Activated CD8-positive, alpha-beta memory T cell treated with anti-CD3 and anti-CD28 coated beads, Interleukin-2, amount 50 U/mL, for 4 hours (primary cell): ENCODE results near the gene FRMD4B.
"Not testable (repeated sequence)": the region's sequence is repeated elsewhere in the genome, so short reads cannot be mapped to it uniquely, and the experiment has no call there.

ENCODE experiments used
- DNase-seq: peaks from one replicate; pipeline ENCODE4 v3.0.0-alpha.2; 2020

FRMD4B gene

GRCh38 chr3:69236812-69237707 lies 148.8 kb downstream of the FRMD4B start:
- DNase-seq, result no peak

DNA sequence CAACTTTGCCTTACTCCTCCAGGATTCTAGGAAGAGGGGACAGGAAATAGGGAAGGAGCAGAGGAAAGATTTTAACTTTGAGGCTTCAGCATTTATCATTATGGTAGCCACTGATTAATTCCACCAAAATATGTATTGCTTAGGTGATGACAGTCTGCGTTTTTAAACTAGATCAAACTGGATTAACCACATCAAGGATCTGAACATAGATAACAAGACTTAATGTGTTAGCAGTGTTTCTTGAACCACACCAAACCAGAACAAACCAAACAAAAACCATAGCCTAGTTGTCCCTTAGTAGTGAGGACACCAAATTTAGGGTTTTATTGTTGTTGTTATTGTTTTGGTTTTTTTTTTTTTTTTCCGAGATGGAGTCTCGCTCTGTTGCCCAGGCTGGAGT lies 150.0 kb downstream of the FRMD4B start:
- no peak for DNase-seq

DNA sequence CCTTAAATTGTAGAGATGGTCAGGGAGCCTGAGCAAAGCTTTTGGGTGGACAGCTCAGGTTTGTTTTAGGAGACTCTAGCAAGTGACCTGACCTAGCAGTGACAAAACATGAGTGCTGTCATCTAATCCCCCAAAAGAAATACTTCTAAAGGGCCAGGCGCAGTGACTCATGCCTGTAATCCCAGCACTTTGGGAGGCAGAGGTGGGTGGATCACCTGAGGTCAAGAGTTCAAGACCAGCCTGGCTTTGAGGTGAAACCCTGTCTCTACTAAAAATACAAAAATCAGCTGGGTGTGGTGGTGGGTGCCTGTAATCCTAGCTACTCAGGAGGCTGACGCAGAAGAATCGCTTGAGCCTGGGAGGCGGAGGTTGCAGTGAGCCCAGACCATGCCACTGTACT lies 150.7 kb downstream of the FRMD4B start:
- DNase-seq, result not testable (repeated sequence)

DNA sequence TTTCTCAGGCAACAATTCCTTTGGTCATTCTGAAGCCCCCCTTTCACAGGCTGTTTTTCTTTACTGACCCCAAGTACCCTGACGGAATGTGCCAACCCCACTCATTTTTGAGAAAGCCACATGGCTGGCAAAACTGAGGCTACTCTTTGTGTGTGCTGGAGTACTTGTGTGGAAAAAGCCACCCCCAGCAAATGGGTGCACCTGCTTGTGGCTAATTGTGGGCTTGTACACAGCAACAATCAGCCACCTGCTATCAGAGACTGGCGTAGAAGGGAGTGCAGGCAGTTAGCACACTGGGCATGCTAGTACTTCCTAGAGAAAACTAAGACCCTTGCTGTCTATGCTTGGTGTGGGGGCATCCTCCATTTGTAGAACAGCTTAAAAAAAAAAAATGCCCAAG lies 153.4 kb downstream of the FRMD4B start:
- DNase-seq, result no peak

GRCh38 chr3:69231929-69232440 lies 153.9 kb downstream of the FRMD4B start:
- no peak for DNase-seq

- DNase-seq, result no peak
Measured at GRCh38 chr3:69226071-69226470, 159.8 kb downstream of the FRMD4B start.

- no peak for DNase-seq
Measured at GRCh38 chr3:69219101-69219708, 166.7 kb downstream of the FRMD4B start.

GRCh38 chr3:69218079-69218478 lies 167.8 kb downstream of the FRMD4B start:
- no peak for DNase-seq

DNA sequence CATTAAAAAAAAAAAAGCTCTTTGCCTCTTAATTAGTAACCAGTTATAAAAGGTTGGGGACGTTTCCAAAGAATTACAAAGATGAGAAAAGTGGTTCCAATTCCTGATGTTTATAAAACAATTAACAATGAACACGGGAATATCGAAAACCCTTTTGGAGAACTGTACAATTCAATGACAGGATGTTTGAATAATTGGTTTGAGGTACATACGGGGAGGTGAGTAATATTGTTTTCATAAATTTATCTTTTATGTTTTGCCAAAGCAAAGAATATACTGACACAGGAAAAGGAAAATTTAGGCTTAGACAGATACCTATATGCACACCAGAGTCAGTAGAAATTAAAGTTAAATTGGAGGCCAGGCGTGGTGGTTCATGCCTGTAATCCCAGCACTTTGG lies 168.9 kb downstream of the FRMD4B start:
- DNase-seq, result no peak

GRCh38 chr3:69214241-69214640 lies 171.6 kb downstream of the FRMD4B start:
- no peak for DNase-seq

DNA sequence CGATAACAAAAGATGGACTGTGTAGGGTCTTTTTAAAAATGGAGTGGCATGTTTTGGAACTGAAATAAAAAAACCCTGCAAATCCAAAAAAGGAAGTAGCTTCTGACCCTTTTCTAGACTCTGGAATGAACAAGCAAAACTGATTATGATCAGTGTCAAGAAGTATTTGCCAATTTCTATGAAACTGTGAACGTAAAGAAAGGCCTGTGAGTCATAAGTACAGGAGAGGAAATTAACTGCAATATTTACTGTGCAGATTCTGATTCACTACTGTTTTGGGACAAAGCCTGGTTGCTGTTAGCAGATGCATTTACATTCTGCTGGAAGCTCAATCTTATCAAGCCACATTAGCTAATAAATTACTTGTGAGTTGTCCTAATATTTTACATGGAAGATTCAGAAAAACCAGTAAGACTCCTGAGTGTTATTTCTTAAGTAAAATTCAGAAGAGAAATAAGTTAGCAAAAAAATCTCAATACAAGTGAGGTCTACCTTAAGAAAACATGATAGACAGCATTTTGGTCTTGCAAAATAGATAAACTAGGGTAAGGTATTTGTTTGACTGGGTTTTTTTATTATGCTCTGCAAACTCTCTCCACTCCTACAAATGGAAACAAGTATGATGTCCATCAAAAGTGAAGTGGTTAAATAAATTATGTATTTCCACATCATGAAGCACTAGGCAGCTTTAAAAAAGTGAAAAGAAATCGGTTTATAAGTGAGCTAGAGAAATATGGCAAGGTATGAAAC lies 173.3 kb downstream of the FRMD4B start:
- DNase-seq, result no peak

DNA sequence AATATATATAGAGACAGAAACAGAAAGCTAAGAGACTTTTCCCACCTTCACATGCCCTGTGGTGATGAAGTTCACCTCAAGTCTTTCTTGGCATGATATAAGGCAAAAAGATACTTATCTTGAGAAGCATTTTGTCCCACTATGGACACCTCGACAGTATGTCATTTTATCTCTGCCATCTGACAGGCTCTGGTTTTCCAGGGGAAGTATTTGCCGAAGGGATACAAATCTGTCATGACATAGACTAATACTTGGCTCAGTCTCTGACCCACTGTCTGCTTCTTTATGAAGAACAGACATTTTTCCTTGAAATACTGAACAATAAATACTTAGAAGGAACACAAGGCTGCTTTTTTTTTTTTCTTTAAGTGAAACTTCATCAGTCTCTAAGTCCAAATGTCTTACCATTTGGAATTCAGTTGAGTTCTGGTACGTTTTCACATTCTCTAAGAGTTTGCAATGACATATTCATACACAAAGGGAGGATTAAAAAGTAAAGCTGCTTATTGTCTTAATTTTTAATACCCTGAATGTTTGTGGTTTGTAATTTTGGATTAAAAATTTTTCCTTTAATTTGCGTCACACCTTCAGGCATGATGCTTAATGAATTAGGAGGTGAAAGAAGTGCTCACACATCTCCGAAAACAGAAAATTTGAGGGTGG lies 175.7 kb downstream of the FRMD4B start:
- DNase-seq, result no peak

DNA sequence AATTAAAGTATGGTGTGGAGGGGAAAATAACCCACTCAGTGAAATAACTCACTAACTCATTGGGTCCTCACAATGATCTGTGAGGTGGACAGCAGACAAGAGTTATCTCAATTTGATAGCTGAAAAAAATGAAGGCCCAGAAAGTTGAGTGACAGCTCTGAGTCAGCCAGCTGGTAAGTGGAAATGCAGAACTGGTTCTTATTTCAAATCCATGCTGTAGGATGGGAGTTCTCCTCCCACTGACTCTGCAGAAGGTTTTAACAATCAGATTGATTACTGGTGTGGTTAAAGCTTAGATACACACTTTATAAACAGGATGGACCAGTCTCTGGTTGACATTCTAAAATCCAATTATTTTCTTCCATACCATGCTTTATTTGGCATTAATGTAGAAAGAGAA lies 176.5 kb downstream of the FRMD4B start:
- DNase-seq, result no peak

- DNase-seq, result no peak
Measured at GRCh38 chr3:69207031-69207430, 178.9 kb downstream of the FRMD4B start.

DNA sequence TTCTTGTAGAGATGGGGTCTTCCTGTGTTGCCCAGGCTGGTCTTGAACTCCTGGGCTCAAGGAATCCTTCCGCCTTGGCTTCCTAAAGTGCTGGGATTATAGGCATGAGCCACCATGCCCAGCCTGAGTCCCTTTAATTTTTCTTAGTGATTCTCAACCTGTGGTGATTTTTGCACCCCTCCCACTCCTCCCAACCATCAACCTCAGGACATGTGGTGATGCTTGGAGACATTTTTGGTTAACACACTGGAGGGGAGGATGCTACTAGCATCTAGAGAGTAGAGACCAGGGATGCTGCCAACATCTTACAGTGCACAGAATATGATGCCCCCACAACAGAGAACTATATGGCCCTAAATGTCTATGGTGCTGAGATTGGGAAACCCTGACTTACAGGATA lies 180.5 kb downstream of the FRMD4B start:
- DNase-seq, result no peak

- DNase-seq, result no peak
Measured at GRCh38 chr3:69204315-69204957, 181.5 kb downstream of the FRMD4B start.

DNA sequence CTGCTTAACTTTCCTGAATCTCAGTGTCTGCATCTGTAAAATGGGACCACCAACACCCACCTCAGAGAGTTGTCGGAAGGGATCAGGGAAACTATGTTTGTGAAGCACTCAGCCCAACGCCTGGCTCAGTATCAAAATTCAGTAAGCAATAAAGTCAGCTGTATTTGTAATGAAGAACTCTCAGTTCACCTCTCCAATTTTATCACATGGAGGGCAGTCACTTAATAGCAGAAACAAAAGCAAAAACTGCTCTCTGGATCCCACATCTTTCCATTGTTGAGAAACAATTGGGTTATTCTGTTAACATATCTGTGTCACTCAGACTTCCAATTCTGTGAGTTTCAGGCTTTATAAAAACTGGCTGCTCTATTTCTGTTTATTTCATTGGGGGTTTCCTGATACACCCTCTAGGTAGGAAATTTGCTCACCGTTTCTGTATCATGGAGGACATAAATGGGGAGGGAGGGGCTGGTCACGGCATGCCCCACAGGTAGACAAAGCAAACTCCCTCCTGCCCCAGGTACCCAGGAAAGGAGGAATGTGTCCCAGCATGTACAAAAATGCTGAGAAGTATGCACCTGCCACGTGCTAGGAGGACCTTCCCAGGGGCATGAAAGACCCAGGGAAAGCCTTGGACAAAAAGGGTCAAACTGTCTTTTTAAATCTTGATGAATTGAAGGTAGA lies 182.1 kb downstream of the FRMD4B start:
- no peak for DNase-seq

DNA sequence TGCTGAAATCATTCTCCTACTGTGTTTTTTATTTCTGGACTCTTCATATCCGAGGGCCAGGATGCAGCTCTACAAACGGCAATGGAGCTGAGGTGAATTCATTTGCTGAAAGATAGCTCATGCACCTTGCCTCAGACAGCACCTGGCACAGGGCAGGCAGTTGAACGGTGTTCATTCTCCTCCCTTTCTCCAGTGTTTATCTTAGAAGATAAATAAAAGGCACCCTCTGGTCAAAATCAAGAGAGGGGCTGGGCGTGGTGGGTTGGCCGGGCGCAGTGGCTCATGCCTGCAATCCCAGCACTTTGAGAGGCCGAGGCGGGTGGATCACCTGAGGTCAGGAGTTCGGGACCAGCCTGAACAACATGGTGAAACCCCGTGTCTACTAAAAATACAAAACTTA lies 184.2 kb downstream of the FRMD4B start:
- DNase-seq, result no peak

DNA sequence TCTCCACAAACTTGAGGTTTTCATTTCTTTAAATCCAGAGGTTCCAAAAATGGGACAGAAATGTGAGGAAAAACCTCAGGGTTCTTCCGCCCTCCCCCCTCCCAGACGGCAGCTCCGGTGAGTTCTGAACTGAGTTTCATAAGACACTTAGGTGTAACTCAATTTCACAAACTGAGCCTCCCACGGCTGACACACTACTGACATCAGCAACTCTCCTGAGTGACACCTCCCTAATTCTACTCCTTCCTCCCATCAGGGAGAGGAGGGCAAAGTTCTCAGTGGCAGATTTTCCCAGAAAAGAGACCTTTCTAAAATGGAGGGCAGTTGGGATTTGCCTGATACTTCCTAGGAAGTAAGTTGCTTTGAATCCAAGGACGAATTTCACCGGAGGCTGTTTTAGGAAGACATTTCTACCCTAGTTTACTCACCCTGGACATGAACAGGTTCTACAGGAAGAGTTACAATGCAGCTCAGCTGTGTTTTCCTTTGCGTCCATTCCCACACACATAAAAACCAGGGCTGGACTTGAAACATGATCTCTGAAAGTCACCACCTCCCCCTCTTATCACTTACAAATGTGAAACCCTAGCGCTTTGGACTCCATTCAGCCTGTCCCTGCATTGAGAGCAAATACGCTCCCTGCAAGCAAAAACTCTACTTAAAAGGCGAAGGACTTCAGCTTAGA lies 185.4 kb downstream of the FRMD4B start:
- no peak for DNase-seq

DNA sequence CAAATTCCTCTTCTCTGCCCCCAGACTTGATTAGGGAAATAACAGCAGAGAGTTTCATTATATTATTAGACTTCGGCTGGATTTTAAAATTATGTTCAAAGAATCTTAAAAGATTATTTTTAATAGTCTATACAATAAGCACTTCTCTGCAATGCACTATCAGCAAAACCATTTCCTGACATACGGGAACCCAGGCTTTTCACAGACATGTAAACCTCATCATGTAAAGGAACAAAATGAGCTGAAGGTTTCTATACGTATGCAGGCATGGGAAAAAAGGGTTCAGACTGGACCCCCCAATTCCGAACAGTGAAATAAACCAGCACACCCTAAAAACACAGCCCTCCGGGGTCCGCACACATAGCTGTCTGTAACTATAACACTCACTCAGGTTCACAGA lies 185.9 kb downstream of the FRMD4B start:
- DNase-seq, result no peak

DNA sequence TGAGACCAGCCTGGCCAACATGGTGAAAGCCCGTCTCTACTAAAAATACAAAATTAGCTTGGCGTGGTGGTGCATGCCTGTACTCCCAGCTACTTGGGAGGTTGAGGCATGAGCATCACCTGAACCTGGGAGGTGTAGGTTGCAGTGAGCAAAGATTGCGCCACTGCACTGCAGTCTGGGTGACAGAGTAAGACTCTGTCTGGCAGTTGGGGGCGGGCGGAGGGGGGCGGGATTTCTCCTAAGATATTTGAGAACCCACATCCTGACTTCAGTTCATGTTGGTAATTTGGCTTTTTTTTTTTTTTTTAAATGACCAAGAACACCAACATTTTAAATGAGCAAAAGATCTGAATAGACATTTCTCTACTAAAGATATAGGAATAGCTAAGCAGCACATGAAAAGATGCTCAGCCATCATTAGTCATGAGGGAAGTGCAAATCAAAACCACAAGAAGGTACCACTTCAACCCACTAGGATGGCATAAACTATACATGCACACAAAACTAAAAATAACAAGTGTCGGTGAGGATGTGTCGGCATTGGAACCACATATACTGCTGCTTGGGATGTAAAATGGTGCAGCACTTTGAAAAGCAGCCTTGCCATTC lies 187.9 kb downstream of the FRMD4B start:
- peak; percentile 52 for DNase-seq
